Endothelial cell of umbilical vein (primary cell): Measurements from ENCODE around the gene CBLN1. TPM values are rescaled to one million over a fixed set of nuclear protein-coding genes. Genes with fewer than 3 reads are reported as not detected.

Experiments
- BruUV-seq: library from RNA; stranded (reverse); fragments of 400-500 nt; replicated peaks from 2 replicates; lab custom pipeline; 2021; lab: Mats Ljungman, UMichigan
- CTCF ChIA-PET: fragments of 300-600, 350-600 bp; sonication (Branson Sonifier 250); formaldehyde crosslinking; loops from one replicate; lab custom pipeline; 2021; ENCODE audit warnings: antibody characterized with exemption, inconsistent platforms; lab: Charles Lee
- POLR2A ChIA-PET: fragments of 300-600, 350-600 bp; sonication (Branson Sonifier 250); formaldehyde crosslinking; loops from one replicate; lab custom pipeline; 2021; ENCODE audit warnings: antibody characterized with exemption, inconsistent platforms; lab: Charles Lee
- DNase-seq: peaks from one replicate; pipeline ENCODE4 v3.0.0-alpha.2; 2011; ENCODE audit warnings: low read depth, low spot score
- FAIRE-seq: peaks from 2 replicates; lab custom pipeline; 2011; peaks lifted over from hg19 to GRCh38; lab: Jason Lieb, UNC
- H2AFZ ChIP-seq: 2 replicates; pipeline ENCODE4 v1.6.0; 2012; ENCODE audit warnings: low read depth, low read length, control low read depth, inconsistent platforms
- H3K27ac ChIP-seq: 2 replicates; pipeline ENCODE4 v1.5.1; 2011; ENCODE audit warnings: low read depth, mild to moderate bottlenecking, control low read depth, low read length, moderate library complexity; ENCODE audit not compliant: insufficient read depth
- H3K27me3 ChIP-seq, 2 experiments: 2 replicates each; pipeline versions ENCODE4 v1.6.0 to v1.6.1; 2011; ENCODE audit warnings: low read length in 2 of 2, mixed read lengths in 1 of 2; ENCODE audit not compliant: control insufficient read depth in 2 of 2, insufficient read depth in 2 of 2
- H3K36me3 ChIP-seq, 2 experiments: 2 replicates in 1 of 2; 3 replicates in 1 of 2; pipeline ENCODE4 v1.5.1; 2011; ENCODE audit warnings: low read length in 2 of 2, mild to moderate bottlenecking in 1 of 2, moderate library complexity in 1 of 2; ENCODE audit not compliant: control insufficient read depth in 2 of 2, insufficient read depth in 2 of 2; ENCODE audit errors: extremely low read depth in 1 of 2
- H3K4me1 ChIP-seq: 3 replicates; pipeline ENCODE4 v1.5.1; 2011; ENCODE audit warnings: mild to moderate bottlenecking, low read length; ENCODE audit not compliant: control insufficient read depth, insufficient read depth; ENCODE audit errors: extremely low read depth
- H3K4me2 ChIP-seq: 2 replicates; pipeline ENCODE4 v1.6.1; 2011; ENCODE audit warnings: low read length, control low read depth, mixed read lengths; ENCODE audit not compliant: insufficient read depth
- H3K4me3 ChIP-seq, 3 experiments: fragments of 200-600 bp in 1 of 3; sonication (generic), shearing (Covaris generic) in 1 of 3; replicated peaks in 1 of 3; 2 replicates each; pipeline ENCODE4 v1.5.1; 2011 to 2016; ENCODE audit warnings: control low read depth in 3 of 3, low read length in 3 of 3, mild to moderate bottlenecking in 2 of 3, inconsistent platforms in 1 of 3, low read depth in 1 of 3, moderate library complexity in 1 of 3; ENCODE audit not compliant: insufficient read depth in 1 of 3
- H3K79me2 ChIP-seq: 2 replicates; pipeline ENCODE4 v1.6.0; 2012; ENCODE audit warnings: low read length, inconsistent platforms; ENCODE audit not compliant: control insufficient read depth, insufficient read depth
- H3K9ac ChIP-seq: replicated peaks from 2 replicates; pipeline ENCODE3; 2011; ENCODE audit warnings: low read length, control low read depth; ENCODE audit not compliant: insufficient read depth; ENCODE audit errors: extremely low read depth
- H3K9me1 ChIP-seq: replicated peaks from 3 replicates; pipeline ENCODE4 v1.6.0; 2011; ENCODE audit warnings: mild to moderate bottlenecking, low read length; ENCODE audit not compliant: control insufficient read depth, insufficient read depth; ENCODE audit errors: extremely low read depth
- H3K9me3 ChIP-seq: replicated peaks from 2 replicates; pipeline ENCODE4 v1.5.1; 2012; ENCODE audit warnings: low read length, inconsistent platforms; ENCODE audit not compliant: control insufficient read depth, insufficient read depth
- H4K20me1 ChIP-seq: replicated peaks from 2 replicates; pipeline ENCODE3; 2011; ENCODE audit warnings: mild to moderate bottlenecking, low read length; ENCODE audit not compliant: control insufficient read depth, insufficient read depth; ENCODE audit errors: extremely low read depth
- EZH2 ChIP-seq: IDR thresholded peaks from 2 replicates; pipeline ENCODE4 v1.6.1; 2012; ENCODE audit warnings: borderline replicate concordance, low read depth, mild to moderate bottlenecking, moderate library complexity, low read length, inconsistent platforms; ENCODE audit not compliant: severe bottlenecking
- FOS ChIP-seq: IDR thresholded peaks from 2 replicates; pipeline ENCODE4 v1.6.1; 2011; ENCODE audit warnings: mild to moderate bottlenecking, low read length, moderate library complexity, borderline replicate concordance; ENCODE audit not compliant: insufficient read depth
- GATA2 ChIP-seq: IDR thresholded peaks from 2 replicates; pipeline ENCODE4 v1.7.0; 2011; ENCODE audit warnings: low read depth, mild to moderate bottlenecking, moderate library complexity, mixed read lengths, low read length; ENCODE audit not compliant: insufficient read length, insufficient read depth
- JUN ChIP-seq: IDR thresholded peaks from 2 replicates; pipeline ENCODE4 v1.6.1; 2011; ENCODE audit warnings: borderline replicate concordance, low read depth; ENCODE audit not compliant: insufficient read length, insufficient read depth
- MAX ChIP-seq: IDR thresholded peaks from 2 replicates; pipeline ENCODE4 v1.6.1; 2011; ENCODE audit not compliant: insufficient read depth, insufficient read length
- MYC ChIP-seq: IDR thresholded peaks from one replicate; pipeline ENCODE4 v1.6.1; 2011; ENCODE audit warnings: mild to moderate bottlenecking, low read depth, low read length
- POLR2A ChIP-seq: IDR thresholded peaks from 2 replicates; pipeline ENCODE4 v1.6.1; 2012; ENCODE audit warnings: low read depth, mild to moderate bottlenecking, control low read depth, low read length
- POLR2AphosphoS5 ChIP-seq: IDR thresholded peaks from 2 replicates; pipeline ENCODE4 v1.6.1; 2012; ENCODE audit warnings: low read depth, mild to moderate bottlenecking, control low read depth, low read length, moderate library complexity; ENCODE audit not compliant: insufficient read depth
- dilution Hi-C: fragments of 300-500 bp; cut with MboI; formaldehyde crosslinking; loops from one replicate; pipeline ENCODE4 v1.15.0; 2019; ENCODE audit warnings: low sequenced_read_pairs; ENCODE audit not compliant: extremely low pct_ligation_motif_present
- intact Hi-C: fragments of 100-400 bp; cut with micrococcal nuclease; formaldehyde crosslinking; loops from one replicate; pipeline ENCODE4 v1.10.0; 2022
- polyA plus RNA-seq, 4 experiments: library from polyadenylated mRNA; depleted of rRNA in 3 of 4; stranded (reverse) in 3 of 4; unstranded in 1 of 4; fragments of >200 nt; gene quantifications; 2 replicates each; pipeline versions ENCODE4 v1.2.1 to v1.2.3, GENCODE V29; 2011 to 2012; ENCODE audit warnings: missing spikeins in 1 of 4
- total RNA-seq: library from RNA; stranded (reverse); gene quantifications from 2 replicates; pipeline ENCODE4 v1.2.3, GENCODE V29; 2021
- TF ChIP-seq, protein P1 (sequence below), 2 donors: IDR thresholded peaks; 1 replicate in 1 of 2; 2 replicates in 1 of 2; pipeline ENCODE4 v1.5.1; 2011; ENCODE audit warnings: low read length in 2 of 2, mild to moderate bottlenecking in 2 of 2, moderate library complexity in 2 of 2, control low read depth in 1 of 2, inconsistent platforms in 1 of 2, low read depth in 1 of 2; ENCODE audit not compliant: insufficient read depth in 1 of 2; ENCODE audit errors: extremely low read depth in 1 of 2

Gene CBLN1
- total and polyA plus RNA-seq, 2 donors (not counting 3 experiments of a cell fraction or from before 2014, with no cell fraction given) = not detected

- no peaks in the 10 kb centered on the region for H3K79me2 ChIP-seq
- POLR2A ChIA-PET = no interaction called here
These were observed 19.7 kb downstream of the CBLN1 start for GRCh38 chr16:49261930-49262329.

More at GRCh38 chr16:49261930-49262329, 19.7 kb downstream of the CBLN1 start:
- Histone ChIP-seq H3K9ac (no peak overlapping the region), H3K36me3 (no peaks in the 10 kb centered on the region), H3K4me2 (no peak overlapping the region), H2AFZ (no peak overlapping the region), H3K27ac (no peak overlapping the region), H3K9me1 (no peaks in the 10 kb centered on the region), H3K4me1 (no peaks in the 10 kb centered on the region), H3K4me3 (no peak overlapping the region), H4K20me1 (no peaks in the 10 kb centered on the region), H3K9me3 (no peaks in the 10 kb centered on the region), H3K27me3 (no peaks in the 10 kb centered on the region)
- TF ChIP-seq POLR2A = no peak
- TF ChIP-seq, protein P1, sequence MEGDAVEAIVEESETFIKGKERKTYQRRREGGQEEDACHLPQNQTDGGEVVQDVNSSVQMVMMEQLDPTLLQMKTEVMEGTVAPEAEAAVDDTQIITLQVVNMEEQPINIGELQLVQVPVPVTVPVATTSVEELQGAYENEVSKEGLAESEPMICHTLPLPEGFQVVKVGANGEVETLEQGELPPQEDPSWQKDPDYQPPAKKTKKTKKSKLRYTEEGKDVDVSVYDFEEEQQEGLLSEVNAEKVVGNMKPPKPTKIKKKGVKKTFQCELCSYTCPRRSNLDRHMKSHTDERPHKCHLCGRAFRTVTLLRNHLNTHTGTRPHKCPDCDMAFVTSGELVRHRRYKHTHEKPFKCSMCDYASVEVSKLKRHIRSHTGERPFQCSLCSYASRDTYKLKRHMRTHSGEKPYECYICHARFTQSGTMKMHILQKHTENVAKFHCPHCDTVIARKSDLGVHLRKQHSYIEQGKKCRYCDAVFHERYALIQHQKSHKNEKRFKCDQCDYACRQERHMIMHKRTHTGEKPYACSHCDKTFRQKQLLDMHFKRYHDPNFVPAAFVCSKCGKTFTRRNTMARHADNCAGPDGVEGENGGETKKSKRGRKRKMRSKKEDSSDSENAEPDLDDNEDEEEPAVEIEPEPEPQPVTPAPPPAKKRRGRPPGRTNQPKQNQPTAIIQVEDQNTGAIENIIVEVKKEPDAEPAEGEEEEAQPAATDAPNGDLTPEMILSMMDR (IDR thresholded peaks at IDR 0.05; ENCODE audit: extremely low read depth in 1 of 2, insufficient read depth in 1 of 2, low read depth in 1 of 2, low read length in 2 of 2) = no peak
- TF ChIP-seq FOS = no peak
- TF ChIP-seq EZH2 = no peak
- TF ChIP-seq JUN = no peak
- no peak for TF ChIP-seq MAX
- TF ChIP-seq POLR2AphosphoS5 = no peak
- TF ChIP-seq MYC = no peak
- no peak for TF ChIP-seq GATA2
- intact Hi-C loops (no loop called here), dilution Hi-C loops (no loop called here)
- BruUV-seq = no TSS peak
- CTCF ChIA-PET = no interaction called here
- DNase-seq = no peak
- no peak for FAIRE-seq
